Measurements from ENCODE around the gene UAP1L1.

UAP1L1 gene

DNA sequence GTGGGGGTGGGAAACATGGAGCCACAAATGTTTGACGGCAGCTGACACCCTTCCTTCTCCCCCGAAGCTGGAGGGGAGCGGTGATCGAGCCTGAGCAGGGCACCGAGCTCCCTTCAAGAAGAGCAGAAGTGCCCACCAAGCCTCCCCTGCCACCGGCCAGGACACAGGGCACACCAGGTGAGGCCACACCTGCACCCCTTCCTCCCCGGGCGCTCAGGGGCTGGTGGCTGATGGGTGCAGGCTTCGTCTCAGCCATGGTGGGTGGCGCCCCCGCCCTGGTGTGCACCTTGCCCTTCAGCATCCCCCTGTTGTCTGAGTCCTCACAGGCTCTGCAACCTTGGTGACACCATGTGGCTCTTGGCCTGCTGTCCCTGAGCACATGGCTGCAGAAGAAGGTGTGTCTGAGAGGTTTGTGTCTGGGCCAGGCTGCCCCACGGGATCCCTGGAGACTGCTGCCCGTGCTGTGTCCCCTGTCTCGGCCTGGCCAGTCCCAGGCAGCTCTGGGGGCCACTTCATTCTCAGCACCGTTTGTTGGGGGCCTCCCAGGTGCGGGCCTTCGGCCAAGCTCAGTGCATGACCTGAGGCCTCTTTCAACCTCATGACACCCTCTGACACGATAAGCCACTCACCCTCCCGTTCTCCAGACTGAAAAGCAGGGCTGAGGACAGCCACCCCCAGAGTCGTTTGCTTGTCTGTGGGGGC is 20.6 kb downstream of the UAP1L1 start:
- no peak for DNase-seq (ENCODE audit: low read depth)

DNA sequence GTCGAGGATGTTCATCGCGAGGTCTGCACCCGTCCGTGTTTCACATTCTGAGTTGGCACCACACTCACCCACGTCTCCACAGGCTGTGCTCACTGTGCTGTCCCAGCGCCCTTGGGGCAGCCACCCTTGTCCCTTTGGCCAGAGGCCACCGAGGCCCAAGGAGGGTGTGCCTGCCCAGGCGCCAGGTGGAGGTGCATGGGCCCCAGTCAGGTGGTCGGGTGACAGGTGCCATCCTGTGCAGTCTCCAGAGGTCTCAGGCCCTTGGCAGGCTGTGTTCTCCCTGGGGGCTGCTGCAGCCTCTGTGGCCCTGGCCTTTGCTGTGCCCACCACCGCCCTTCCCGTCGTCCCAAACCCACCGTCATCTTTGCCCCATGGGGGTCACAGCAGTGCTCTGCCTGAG is 21.9 kb downstream of the UAP1L1 start:
- no peak for DNase-seq (ENCODE audit: low read depth)

- DNase-seq (ENCODE audit: low read depth): no peak
These were observed 26.1 kb downstream of the UAP1L1 start for GRCh38 chr9:137103206-137103999.

DNA sequence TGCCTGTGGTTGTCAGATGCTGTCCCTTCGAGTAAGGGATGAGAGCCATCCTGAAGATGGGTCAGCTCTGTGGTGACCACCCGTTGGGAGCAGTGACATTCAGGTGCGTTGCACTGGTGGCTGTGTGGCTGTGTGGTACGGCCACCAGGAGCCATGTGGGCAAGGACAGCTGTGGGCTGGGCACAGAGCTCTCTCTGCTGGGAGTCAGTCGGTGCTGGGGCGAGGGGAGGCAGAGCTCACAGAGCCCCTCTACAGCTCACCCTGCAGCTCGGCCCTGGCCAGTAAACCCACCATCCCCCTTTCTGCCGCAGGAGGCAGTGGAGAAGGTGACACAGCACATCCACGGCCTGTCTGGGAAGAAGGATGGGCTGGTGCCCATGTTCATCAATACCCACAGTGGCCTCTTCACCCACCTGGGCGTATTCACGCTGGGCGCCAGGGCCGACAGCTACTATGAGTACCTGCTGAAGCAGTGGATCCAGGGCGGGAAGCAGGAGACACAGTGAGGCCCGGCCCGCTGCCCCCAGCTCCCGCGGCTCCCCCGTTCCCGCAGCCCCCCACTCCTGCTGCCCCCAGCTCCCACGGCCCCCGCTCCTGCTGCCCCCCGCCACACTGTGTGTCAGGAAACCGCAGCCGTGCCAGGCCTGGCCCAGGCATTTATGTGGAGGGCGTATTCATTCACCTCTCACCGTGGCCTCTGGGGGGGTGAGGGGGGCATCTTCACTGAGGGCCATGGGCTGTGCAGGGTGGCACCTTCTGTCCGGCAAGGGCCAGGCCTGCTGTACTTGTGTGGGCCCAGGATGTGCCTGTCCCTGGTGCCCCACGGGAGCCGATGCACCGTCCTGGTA is 28.7 kb downstream of the UAP1L1 start:
- no peak for DNase-seq (ENCODE audit: low read depth)

GRCh38 chr9:137106662-137107250 is 29.4 kb downstream of the UAP1L1 start:
- DNase-seq (ENCODE audit: low read depth): no peak

DNA sequence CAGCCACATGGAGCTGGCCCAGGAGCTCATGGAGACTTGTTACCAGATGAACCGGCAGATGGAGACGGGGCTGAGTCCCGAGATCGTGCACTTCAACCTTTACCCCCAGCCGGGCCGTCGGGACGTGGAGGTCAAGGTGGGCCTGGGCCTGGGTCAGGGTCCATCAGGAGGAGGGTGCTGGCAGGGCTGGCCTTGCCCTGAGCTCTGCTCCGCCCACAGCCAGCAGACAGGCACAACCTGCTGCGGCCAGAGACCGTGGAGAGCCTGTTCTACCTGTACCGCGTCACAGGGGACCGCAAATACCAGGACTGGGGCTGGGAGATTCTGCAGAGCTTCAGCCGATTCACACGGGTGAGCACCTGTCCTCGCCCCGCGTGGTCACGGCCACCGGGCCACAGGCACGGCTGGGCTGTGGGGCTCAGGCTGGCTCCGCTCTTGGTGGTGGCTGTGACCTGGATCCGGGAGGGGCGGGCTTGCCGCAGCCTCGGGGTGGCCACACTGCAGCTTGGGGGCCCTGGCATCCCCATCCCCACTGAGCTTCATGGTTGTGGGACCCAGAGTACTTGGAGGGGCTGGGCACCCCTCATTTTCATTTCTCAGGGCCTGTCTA is 30.1 kb downstream of the UAP1L1 start:
- DNase-seq (ENCODE audit: low read depth): no peak

DNA sequence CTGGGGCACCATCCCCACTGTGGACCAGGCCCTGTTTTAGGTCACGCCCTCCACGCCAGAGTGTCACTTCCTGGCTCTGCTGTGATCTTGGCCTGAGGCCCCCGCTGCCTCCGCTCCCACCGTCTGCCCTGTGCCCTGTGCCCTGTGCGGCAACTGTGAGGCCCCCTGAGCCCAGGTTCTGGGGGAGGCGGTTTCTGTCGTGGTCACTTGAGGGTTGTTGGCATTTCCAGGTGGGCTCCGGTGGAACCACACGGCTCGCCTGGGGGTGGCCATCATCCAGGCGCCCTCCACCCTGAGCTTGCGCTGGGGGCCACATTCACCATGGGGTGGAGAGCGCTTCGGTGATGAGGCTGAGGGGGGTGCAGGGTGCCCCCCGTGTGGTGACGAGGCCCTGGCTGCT is 30.7 kb downstream of the UAP1L1 start:
- no peak for DNase-seq (ENCODE audit: low read depth)

- DNase-seq (ENCODE audit: low read depth): no peak
These were observed 31.4 kb downstream of the UAP1L1 start for GRCh38 chr9:137108608-137109249.

DNA sequence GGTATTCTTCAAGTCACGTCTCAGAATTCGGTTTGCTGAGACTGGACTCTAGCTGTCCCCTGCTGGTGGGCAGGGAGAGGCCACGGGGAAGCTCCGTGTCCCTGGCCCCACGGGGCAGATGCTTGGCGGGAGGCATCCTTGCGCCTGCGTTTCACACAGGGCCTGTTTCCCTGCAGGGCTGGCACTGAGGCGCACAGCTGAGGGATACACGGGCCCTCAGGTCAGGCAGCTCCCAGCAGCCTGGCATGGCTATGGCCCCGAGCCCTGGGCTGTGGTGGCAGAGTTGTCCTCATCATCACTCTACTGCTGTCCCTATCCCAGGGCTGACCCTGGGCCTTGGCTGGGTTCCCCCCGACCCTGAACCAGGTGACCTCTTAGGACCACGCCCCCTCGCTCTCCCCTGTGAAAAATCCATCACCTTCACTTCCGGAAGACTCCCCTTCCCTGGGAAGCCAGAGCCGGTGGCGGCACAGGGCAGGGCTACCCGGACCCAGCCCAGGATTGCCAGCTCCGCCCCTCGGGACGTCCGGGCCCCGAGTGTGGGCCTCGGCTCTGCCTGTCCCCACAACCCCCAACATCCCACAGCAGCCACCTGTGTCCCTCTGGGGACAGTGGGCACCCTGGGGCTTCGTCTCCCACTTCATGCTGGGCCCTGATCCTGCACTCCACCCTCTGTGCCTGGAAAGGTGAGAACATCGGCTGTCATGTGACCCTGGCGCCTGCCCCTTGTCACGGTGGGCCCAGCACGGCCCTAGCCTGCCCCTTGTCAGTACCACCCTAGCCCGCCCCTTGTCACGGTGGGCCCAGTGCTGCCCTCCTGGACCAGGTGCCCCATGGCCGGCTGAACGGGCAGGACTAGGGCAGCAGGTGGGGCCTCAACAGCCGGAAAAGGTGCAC is 32.2 kb downstream of the UAP1L1 start:
- no peak for DNase-seq (ENCODE audit: low read depth)

GRCh38 chr9:137110147-137110910 is 33.0 kb downstream of the UAP1L1 start:
- DNase-seq (ENCODE audit: low read depth): no peak

GRCh38 chr9:137110911-137111787 is 33.8 kb downstream of the UAP1L1 start:
- no peak for DNase-seq (ENCODE audit: low read depth)

DNA sequence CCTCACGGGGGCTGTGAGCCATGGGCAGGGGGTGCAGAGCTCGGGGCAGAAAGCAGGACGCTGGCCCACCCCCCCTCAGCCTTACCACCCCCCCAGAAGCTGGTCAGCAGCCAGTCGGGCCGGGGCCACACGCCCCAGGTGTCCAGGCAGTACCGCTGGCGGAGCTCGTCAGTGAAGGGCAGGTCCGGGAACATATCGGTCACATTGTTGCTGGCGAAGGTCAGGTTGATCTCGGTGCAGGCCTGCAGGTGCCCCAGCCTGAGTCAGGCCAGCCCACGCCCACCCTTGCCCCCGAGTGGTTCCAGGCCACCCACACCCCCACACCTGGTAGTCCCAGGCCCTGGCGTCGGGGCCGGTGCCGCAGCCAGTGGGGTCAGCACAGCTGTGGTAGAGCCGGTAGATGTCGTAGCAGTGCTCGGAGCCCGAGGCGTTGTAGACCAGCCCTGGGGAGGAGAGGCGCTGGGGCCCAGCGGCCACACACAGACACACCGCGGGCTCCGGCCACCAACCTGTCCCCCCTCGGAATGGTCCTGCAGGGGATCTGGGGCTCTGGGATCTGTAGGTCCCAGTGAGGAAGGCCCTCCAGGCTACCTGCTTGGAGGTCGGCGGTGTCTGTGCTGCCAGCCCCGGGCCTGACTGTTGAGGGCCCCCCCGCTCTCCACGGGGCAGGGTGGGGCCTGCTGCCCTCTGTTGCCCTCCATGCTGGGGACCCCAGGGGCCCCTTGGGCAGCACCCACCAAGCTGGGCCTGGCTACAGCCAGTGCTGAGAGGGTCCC is 34.7 kb downstream of the UAP1L1 start:
- no peak for DNase-seq (ENCODE audit: low read depth)

DNA sequence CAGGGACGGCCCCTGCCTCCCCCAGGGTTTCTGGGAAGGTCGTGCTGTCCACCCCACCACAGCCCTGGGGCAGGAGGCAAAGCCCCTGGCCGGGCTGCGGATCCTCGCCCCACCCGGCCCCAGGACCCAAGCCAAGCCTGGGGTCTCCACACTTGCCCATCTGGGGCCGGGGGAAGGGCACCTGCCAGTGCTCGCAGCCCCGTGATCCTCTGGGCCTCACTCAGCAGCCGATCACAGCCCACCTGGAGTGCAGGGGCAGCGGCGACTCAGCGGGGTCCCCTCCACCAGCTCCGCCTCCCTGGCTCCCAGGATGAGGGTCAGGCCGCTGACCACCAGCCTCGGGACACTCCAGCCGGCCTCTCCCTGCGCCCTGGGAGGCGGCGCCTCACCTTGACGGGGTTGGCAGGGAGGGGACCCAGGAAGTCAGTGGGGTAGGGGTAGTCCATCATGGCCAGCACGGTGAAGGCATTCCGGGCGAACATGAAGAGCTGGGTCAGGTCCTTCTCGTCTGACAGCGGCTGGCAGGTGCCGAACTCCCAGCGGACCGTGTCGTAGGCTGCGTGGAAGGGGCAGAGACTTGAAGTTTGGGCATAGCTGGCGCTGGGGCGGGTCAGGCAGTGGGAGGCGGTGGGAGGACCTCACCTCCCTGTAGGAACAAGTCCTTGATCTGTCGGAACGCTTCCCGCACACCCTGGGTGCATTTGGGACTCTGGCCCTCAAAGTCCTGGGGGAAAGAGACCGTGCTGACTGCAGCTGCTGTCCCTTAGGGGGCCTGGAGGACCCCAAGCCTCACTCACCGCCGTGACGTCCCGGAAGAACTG is 35.5 kb downstream of the UAP1L1 start:
- no peak for DNase-seq (ENCODE audit: low read depth)

DNA sequence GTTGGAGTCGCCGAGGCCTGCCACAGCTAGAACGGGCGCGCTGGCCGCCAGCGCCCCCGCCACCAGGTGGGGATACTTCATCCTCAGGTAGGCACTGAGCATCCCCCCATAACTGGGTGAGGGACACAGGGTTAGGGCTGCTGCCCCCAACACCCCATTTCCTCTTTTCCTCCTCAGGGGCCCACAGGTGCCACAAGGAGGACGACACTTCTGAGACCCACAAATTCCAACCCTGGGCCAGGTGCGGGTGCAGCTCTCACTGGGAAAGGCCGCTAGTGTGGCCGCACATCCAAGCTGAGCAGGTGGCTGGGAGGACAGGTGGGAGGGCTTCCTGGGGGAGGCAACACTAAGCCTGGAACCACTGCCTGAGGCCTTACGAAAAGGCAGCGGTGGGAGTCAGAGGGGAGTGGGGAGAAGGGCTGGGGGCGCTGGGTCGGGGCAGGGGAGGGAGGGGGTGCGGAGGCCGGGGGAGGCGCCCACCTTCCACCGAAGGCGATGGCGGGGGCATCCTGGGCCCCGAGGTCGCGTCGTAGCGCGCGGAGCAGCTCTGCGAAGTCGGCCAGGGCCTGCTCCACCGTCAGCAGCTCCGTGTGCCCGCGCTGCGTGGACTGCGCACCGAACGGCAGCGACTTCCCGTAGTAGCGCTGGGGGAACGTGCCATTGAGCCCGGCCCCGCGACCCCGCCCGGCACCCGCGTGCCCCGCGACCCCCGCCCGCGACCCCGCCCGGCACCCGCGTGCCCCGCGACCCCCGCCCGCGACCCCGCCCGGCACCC is 36.3 kb downstream of the UAP1L1 start:
- DNase-seq (ENCODE audit: low read depth): no peak

GRCh38 chr9:137114220-137114612 is 36.9 kb downstream of the UAP1L1 start:
- no peak for DNase-seq (ENCODE audit: low read depth)

Measured in iris pigment epithelial cell (primary cell).